HEK293T (cell line): ENCODE measurements around the gene TMA7.

Experiments used
- ARNT ChIP-seq: fragments of 450-650 bp; IDR thresholded peaks from 2 replicates; pipeline ENCODE4 v1.6.1; 2017; ENCODE audit warnings: mild to moderate bottlenecking
- ELF4 ChIP-seq: fragments of 450-650 bp; IDR thresholded peaks from 2 replicates; pipeline ENCODE4 v1.6.1; 2017; ENCODE audit warnings: antibody characterized with exemption
- FOXM1 ChIP-seq: fragments of 450-650 bp; IDR thresholded peaks from 2 replicates; pipeline ENCODE4 v1.6.1; 2017; ENCODE audit warnings: mild to moderate bottlenecking, borderline replicate concordance
- L3MBTL2 ChIP-seq: fragments of 450-650 bp; conservative IDR thresholded peaks from 2 replicates; pipeline ENCODE4 v1.6.1; 2016; ENCODE audit warnings: mild to moderate bottlenecking
- SP1 ChIP-seq: fragments of 450-650 bp; IDR thresholded peaks from 2 replicates; pipeline ENCODE4 v1.6.1; 2017
- SUZ12 ChIP-seq: fragments of 450-650 bp; IDR thresholded peaks from 2 replicates; pipeline ENCODE4 v1.6.1; 2016; ENCODE audit warnings: mild to moderate bottlenecking
- TARDBP ChIP-seq: fragments of 450-650 bp; IDR thresholded peaks from 2 replicates; pipeline ENCODE4 v1.6.1; 2016

DNA sequence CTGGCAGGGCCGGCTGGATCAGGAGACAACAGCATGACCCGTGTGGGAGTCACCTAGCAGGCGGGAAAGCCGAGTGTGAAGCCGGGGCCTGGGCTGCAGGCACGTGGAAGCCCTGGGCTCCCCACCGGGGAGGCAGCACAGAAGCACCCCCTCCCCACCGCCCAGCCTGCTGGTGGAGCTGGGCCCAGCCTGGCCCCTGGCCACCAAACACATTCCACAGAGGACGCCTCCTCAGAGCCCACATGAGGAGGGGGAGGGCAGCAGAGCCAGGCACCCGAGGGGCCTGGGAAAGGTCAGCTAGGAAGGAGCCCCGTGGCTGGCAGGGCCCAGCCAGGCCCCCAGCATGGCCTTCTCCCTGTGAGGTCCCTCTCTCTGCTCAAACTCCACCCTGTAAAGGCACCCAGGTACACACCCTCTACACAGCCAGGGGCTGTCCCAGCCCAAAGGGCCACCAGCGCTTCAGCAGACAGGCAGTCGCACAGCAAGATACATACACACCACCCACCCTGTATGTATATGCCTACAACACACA lies 14.7 kb upstream of the TMA7 start:
- no peak for TF ChIP-seq ARNT
- TF ChIP-seq TARDBP, result no peak
- no peak for TF ChIP-seq FOXM1
- no peak for TF ChIP-seq SUZ12
- TF ChIP-seq SP1, result no peak
- TF ChIP-seq ELF4, result no peak
- TF ChIP-seq L3MBTL2, result no peak
